ENCODE data around the gene NFILZ. TPM values are rescaled to one million over a fixed set of nuclear protein-coding genes. Genes with fewer than 3 reads are reported as not detected.

NFILZ gene
- total RNA-seq, 1 donor from 2014 or later: not detected

Other genes starting within 250 kb of the NFILZ start
- 42.6 TPM for gene RAB11B, start 240.3 kb upstream of the NFILZ start, total RNA-seq (ENCODE audit: insufficient read depth, low replicate concordance)
- 77.0 TPM for gene MARCHF2, start 217.3 kb upstream of the NFILZ start, total RNA-seq (ENCODE audit: insufficient read depth, low replicate concordance)
- gene HNRNPM, start 185.7 kb upstream of the NFILZ start, total RNA-seq (ENCODE audit: insufficient read depth, low replicate concordance): 109 TPM
- gene PRAM1, start 128.0 kb upstream of the NFILZ start, total RNA-seq (ENCODE audit: insufficient read depth, low replicate concordance): 0.72 TPM
- gene ZNF414, start 116.5 kb upstream of the NFILZ start, total RNA-seq (ENCODE audit: insufficient read depth, low replicate concordance): 6.3 TPM
- gene MYO1F, start 53.2 kb upstream of the NFILZ start, total RNA-seq (ENCODE audit: insufficient read depth, low replicate concordance): 20.2 TPM
- 64.8 TPM for gene ADAMTS10, start 19.9 kb upstream of the NFILZ start, total RNA-seq (ENCODE audit: insufficient read depth, low replicate concordance)
- gene ACTL9, start 68.2 kb downstream of the NFILZ start, total RNA-seq (ENCODE audit: insufficient read depth, low replicate concordance): not detected
- gene OR2Z1, start 91.0 kb downstream of the NFILZ start, total RNA-seq (ENCODE audit: insufficient read depth, low replicate concordance): not detected
- gene ZNF558, start 201.7 kb downstream of the NFILZ start, total RNA-seq (ENCODE audit: insufficient read depth, low replicate concordance): 33.2 TPM
- not detected for gene MBD3L1, start 201.7 kb downstream of the NFILZ start, total RNA-seq (ENCODE audit: insufficient read depth, low replicate concordance)